NCI-H1105 (cell line): Measurements from ENCODE around the gene CBX4.
"Not testable (repeated sequence)": the region's sequence is repeated elsewhere in the genome, so short reads cannot be mapped to it uniquely, and the experiment has no call there.

Source experiments
- DNase-seq: peaks from one replicate; lab custom pipeline; 2025; lab: John Stamatoyannopoulos, UW

The CBX4 gene

DNA sequence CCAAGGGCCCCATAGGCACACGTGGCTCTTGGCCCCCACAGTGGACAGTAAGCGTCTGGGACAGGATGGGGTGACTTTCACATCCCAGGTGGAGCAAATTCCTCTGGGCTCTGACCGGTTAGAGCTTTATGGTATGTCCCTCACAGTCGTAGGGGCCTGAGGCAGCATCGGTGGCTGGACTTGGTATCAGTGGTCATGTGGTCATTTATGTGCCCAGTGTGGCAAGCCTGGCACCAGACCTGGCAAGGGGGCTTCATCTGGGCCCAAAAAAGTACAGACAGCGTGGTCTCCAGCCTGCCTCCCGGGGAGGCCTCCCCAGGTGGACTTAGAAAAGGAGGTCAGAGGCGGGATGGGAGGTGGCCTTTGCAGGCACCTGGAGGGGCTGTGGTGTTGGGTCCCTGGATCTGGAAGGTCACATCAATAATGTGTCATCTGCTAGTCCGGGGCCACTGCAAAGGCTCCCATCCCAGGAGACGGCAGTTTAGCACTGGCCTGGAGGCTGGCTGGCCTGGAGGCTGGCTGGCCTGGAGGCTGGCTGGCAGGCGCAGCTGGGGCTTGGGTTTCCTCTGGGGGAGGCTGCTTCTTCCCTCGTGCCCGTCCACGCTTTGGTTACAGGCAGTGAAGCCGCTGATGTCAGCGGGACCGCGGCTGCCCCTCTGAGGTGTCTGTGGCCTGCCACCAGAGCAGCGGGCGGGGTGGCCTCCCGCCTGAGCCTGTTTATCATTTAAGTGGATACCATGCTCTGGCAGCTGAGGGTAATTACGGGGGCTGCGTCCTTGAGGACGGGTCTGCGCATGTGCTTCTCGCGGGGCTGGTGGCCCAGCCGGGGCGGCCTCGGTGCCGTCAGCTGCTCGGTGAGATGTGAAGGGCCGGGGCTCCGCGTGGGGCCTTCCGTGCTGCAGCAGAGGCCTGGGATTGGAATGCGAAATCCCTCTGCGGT, 20.7 kb upstream of the CBX4 start:
- DNase-seq, result no peak

DNA sequence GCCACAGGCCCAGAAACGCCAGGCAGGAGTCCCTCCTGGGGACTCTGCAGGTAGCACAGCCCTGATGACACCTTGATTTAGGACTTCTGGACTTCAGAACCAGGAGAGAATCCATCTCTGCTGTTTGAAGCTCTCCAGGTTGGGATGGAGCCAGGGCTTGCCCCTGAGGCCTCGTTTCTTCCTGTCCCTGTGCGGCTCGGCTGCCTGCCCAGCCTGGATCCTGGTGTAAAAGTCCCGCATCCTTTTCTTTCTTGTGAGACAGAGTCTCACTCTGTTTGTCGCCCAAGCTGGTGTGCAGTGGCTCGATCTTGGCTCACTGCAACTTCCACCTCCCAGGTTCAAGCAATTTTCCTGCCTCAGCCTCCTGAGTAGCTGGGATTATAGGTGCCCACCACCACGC, 17.9 kb upstream of the CBX4 start:
- no peak for DNase-seq

DNA sequence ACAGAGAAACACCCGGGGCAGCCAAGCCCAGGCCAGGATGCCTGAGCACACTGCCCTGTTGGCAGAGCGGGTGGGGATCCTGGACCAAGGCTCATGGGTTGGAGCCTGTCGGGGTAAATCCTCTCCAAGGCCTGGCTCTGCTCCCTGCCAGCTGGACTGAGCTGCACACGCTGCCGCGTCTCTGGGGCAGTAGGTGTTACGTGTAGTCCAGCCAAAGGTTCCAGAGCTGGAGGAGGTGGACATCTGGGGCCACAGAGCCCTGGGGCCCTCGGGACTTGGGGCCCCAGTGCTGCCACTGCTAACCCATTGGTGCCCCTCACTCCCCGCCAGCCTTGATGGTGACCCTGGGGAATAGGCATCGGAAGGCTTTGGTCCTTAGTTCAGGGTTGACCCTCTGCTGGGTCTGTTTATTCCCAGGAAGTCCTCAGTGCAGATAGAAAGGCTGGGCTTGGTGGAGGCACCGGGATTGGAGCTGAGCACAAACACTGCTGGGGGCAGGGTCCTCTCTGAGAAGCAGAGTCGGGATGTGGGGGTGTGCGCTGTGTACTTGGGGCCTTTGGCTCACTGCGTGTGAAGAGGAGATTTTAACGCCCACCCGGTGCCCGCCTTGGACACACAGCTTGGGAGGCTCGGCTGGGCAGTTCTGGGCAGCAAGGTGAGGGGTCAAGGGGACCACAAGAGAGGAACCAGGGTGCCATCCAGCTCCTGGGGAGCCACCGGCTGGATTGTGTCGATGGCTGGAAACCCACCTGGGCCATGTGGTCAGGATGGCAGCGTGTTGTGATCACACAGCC, 16.3 kb upstream of the CBX4 start:
- no peak for DNase-seq

DNA sequence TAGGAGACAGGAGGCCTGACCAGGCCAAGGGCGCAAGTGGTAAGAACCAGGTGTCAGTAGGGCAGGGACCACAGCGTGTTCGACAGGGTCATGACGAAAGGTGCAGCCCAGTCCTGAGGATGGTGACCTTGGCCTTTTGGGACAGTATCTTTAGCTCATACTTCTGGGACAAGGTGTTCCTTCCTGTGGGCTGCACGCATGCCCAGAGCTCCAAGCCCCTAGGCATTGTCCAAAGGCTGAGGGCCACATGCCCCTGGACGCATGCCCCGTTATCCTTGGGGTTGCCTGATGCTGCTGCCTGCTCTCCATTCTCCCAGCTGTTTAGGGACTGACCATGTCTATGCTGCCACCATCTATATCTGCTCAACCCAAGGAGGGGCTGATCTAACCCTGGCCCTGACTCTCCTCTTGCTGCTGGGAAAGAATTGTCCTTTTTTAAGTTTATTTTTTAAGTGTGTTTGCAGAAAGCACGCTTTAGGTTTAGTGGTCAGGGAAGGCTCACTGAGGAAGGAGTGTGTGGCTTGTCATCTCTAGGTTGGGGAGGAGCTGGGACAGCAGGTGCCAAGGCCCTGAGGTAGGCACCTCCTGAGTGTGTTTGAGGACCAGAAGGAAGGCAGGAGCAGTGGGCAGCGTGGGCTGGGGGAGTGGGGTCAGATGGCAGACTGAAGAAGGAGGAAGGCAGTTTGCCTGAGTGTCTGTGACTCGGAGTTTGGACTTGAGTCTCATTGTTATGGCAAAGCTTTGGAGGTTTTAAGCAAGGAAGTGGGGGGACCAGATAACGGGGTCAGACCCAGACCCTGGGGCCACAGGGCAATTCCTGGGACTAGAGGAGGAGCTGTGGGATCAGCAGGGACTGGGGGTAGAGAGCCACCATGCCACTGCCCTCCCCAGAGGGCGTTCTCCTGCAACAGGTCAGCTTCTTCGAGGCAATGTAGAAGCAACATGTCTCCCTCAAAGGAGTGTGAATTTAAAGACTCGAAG, 15.1 kb upstream of the CBX4 start:
- no peak for DNase-seq

DNA sequence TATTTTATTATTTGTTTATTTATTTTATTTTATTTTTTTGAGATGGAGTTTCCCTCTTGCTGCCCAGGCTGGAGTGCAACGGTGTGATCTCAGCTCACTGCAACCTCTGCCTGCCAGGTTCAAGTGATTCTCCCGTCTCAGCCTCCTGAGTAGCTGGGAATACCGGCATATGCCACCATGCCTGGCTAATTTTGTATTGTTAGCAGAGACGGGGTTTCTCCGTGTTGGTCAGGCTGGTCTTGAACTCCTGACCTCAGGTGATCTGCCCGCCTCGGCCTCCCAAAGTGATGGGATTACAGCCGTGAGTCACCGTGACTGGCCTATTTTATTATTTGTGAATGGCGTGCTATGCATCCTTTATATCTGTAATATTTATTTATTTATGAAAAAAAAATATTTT, 13.9 kb upstream of the CBX4 start:
- DNase-seq, result not testable (repeated sequence)

DNA sequence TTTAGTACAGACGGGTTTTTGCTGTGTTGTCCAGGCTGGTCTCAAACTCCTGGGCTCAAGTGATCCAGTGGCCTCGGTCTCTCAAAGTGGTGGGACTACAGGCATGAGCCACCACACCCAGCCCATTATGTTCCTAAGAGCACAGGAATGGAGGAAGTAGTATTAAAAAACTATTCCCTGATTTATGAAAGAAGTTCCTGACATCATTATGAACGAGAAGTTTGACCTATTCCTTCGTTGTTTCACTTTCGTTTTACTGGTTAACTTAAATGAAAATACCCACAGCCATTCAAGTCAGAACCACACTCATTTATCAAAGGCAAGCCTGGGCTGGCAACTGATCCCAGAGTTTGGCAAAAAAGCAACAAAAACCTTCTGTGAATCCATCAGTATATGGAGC, 13.5 kb upstream of the CBX4 start:
- DNase-seq, result no peak

DNA sequence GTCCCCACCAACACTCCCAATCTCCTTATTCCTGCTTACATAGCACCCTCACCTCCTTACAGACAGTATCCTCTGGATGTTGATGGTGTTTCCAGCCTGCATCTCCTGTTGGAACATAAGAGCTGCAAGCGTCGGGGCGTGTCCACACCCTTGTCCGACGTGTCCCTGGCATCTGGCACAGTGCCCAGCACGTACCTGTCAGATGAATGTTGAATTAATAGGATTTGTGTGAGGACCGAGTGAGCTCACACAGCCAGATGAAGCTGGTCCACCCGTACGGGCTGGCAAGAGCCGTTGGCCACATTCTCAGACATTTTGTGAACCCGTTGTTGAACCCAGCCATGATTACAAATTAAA, 12.2 kb upstream of the CBX4 start:
- peak; percentile 68 for DNase-seq

DNA sequence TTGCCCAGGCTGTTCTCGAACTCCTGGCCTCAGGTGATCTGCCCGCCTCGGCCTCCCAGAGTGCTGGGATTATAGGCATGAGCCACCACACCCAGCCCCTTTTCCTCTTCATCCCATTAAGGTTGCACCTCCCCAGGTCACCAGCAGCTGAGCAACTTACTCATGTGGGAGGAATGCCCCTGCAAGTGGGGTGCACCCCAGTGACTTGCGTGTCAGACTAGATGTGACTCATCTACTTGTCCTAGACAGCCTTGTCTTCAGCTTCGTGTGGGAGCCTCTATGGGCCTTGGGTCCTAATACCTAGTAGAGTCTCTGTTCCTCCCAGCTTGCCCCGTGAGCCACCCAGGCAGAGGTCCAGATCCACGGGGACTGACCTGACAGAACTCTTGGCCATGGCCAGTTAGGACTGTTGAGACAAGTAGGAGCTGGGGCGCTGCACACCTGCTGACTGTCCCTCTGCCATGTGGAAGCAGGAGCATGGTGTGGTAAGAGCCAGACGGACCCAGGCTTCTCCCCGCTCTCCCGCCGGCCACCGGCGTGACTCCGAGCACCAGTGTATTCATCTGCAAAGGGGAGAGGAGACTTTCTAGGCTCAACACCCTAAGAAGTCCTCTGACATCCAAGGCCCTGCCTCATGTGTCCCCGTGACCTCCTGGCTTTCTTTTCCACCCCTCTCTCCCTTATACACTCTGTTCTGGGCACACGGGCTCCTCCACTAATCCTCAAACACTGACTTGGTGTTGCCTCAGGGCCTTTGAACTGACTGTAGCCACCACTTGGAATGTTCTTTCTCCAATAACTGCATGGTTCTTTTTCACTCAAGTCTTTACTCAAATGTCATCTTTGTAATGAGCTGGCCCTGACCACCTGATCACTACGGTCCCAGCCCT, 11.6 kb upstream of the CBX4 start:
- no peak for DNase-seq

DNA sequence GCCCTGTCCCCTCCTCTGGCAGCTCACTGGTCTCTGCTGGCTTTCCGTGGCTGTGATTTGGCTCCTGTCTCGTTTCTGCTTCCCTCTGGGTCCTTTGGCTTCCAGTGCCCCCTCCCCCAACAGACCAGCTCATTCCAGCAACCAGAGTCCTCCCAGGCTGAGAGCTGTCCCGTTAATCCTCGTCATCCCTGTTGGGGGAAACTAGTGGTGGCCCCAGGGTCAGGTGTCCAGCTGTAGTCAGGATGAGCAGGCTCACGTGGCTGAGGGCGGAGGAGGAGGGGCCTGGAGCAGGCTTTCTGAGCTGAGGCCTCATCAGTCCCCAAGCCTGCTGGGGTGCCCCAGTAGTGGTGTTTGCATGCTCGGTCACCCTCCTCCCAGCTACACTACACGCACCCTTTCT, 10.7 kb upstream of the CBX4 start:
- DNase-seq, result no peak

DNA sequence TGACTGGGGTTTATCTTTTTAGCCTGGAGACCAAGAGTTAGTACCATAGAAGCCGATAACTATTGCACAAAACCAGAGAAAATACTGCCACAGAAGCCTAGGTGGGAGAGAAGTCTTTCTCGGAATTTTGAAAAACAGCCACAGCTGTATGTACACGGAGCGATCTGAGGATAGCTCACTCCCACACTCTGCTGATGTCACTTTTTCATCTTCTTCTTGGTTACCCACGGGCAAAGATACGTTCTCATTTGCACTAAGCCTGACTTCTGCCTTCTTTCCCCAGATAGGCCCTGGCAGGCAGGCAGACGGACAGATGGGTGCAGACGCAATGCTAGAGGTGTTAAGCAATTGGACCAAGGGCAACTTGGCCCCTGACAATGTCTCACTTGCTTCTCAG, 9.1 kb upstream of the CBX4 start:
- DNase-seq, result no peak

DNA sequence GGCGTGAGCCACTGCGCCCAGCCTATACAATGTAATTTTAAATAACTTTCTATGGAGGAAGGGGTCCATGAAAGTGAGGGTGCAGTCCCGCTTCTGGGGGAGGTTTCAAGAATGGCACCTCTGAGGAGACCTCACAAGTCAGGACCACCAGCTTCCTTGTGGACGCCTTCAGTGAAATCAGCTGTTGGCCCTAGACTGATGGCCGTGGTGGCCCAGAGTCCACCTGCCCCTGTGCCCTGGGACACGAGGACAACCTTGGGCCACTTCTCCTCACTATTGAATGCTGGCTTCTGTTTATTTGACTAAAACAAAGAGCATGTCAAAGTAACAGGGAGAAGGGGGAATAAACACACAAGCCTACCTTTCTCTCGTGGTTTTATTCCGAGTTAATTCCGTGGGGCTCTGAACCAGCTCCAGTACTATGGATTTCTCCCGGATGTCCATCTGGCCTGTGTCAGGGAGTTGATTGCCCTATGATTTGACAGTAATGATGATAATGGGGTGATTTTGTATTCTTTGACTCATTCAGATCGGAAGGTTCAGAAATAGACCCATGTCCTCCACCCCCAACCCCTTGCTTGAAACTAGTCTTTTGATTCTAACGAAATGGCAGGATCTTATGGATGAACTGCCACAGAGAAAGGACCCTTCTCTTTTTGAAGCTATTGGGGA, 8.6 kb upstream of the CBX4 start:
- no peak for DNase-seq

DNA sequence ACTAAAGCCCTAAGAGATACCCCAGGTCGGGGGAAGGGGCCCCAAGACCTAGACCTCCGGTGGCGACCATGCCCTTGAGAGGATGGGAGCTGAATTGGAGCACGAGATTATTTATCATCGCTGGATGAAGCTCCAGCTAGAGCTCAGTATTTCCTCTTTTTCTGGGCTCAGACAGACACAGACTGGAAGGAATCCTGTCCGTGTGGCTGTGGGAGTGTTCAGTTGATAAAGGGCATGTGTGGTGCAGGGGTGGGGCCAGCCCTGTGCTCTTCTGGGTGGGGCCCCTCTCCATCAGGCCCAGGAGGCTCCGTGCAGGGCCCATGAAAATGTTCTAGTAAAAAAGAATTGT, 6.3 kb upstream of the CBX4 start:
- DNase-seq, result no peak

DNA sequence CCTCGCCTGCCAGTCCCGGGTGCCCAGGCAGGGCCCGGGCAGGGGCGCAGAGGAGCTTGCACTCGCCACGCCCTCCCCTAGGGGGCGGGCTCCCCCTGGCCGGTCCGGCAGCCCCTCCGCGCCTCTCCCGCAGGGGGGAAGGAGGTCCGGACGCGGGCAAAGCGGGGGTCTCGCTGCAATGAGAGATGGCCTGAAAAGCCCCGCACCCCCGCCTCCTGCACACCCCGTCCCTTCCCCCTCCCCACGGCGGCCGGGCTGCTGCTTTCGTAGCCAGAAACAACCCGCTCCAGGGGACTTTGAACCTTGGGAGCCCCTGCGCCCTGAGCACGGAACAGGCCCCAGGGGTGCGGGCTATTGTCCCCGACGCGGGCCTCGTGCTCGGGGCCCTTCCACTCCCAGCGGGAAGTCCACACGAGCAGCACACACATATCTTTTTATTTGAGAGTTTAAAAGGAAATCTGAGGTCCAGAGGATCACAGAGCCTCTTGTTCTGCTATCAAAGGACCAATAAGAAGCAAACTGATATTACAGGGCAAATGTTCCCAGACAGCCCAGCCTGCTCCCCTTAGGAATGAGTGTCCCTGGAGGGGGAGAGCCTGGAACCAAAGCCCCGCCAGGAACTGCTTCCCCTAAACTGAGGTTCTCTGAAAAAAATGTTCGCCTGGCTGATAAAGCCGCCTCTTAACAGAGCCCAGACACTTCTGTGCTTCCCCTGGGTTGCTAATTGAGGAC, 5.8 kb upstream of the CBX4 start:
- DNase-seq, result no peak

DNA sequence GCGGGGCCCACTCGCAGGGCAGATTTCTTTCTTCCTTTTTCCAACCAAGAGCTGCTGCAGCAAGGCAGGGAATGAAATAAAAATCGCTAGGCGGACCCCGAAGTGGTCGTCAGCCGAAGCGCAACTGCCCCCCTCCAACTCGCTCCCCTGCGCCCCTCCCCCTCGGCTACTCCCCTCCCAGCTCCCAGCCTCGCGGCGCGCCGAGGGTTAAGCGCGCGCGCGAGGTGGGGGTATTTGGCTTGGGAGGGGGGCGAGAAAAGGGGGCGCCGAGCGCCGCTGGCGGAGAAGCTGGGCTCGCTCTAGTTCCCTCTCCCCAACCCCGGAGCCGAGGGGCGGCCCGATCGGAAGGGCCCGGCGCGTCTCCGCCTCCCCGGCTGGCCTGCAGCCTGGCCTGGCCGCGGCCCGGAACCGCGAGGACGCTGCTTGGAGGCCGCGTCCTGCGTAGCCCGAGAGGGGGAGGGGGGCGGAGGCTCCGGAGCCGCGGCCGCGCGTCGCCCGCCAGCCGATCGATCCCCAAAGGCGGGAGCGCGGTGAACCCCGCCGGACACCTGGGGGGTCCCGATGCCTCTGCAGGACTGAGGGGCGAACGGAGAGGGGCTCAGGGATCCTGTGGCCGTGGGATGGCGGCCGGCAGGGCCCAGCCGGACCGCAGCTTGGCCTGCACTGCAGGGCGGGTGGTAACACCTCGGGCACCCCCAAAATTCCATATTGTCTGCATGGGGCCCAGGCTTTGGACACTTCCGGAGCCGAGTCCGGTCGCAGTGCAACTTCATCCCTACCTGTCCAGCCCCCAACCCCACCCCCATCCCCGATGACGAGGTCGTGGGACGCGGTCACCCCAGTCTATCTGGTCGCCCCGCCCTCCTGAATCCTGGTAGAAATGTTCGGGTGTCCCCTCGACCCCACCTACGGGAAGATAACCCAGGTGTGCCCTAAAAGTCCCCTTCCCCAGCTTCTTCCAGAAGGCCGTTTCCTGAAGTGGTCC, 4.9 kb upstream of the CBX4 start:
- DNase-seq, result no peak

DNA sequence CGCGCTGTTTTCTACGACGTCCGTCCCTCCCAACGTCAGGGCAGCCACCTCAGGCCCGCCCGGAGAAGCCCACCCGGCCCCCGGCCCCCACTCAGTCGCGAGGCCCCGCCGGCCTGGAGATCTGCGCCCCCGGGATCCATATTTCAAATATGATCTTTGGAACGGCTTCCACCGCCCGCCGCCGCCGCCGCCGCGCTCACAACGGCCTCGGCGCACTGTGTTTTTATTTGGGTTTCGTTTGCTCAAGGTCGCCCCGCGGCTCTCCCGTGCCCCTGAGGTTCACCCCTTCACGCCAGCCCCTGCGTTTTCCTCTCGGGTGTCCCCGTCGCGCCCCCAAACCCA, 4.2 kb upstream of the CBX4 start:
- DNase-seq, result no peak

DNA sequence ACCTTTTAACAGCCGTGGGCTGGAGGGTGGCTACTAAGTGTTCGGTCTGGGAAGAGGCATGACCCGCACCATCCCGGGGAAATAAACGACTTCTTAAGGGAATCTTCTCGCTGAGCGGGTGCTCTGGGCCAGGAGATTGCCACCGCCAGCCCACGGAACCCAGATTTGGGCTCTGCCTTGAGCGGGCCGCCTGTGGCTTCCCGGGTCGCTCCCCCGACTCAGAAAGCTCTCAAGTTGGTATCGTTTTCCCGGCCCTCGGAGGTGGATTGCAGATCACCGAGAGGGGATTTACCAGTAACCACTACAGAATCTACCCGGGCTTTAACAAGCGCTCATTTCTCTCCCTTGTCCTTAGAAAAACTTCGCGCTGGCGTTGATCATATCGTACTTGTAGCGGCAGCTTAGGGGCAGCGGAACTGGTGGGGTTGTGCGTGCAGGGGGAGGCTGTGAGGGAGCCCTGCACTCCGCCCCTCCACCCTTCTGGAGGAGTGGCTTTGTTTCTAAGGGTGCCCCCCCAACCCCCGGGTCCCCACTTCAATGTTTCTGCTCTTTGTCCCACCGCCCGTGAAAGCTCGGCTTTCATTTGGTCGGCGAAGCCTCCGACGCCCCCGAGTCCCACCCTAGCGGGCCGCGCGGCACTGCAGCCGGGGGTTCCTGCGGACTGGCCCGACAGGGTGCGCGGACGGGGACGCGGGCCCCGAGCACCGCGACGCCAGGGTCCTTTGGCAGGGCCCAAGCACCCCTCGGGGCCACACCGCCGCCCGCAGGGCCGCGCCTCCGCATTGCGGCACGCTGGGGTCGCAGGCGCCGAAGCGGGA, 3.6 kb upstream of the CBX4 start:
- no peak for DNase-seq

DNA sequence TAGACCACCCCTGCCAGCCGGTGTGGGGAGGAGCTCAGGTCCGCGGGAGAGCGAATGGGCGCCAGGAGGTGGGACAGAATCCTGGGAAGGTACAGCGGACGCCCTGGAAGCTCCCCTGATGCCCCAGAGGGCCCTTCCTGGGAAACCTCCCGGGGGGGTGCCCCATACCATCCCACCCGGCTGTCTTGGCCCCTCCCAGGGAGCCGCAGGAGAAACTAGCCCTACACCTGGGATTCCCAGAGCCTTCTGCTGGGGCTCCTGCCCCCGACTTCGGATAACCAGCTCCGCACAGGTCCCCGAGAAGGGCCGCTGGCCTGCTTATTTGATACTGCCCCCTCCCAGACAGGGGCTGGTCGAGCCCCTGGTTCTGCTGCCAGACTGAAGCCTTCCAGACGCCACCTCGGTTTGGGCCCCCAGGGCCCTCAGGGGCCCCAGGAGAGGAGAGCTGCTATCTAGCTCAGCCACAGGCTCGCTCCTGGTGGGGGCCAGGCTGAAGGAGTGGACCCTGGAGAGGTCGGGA, 3.0 kb upstream of the CBX4 start:
- no peak for DNase-seq
